WTC11 (cell line): ENCODE data around the gene SRGN. TPM values are rescaled to one million over a fixed set of nuclear protein-coding genes. Genes with fewer than 3 reads are reported as not detected.

Experiments used
- ATAC-seq: fragments of 200-7000 bp; cut with Tn5 transposase; 2 replicates; pipeline ENCODE4 v1.10.0; 2021; ENCODE audit warnings: mild to moderate bottlenecking, moderate library complexity
- CTCF ChIA-PET: fragments of 300-600 bp; sonication (Branson Sonifier 250); formaldehyde crosslinking; loops from one replicate; lab custom pipeline; 2021; ENCODE audit warnings: antibody characterized with exemption; lab: Charles Lee
- POLR2A ChIA-PET: fragments of 350-600 bp; sonication (Branson Sonifier 250); formaldehyde crosslinking; loops from one replicate; lab custom pipeline; 2021; ENCODE audit warnings: antibody characterized with exemption; lab: Charles Lee
- DNase-seq: peaks from one replicate; pipeline ENCODE4 v3.0.0; 2021; ENCODE audit warnings: low spot score
- H3K27ac Mint-ChIP-seq: 2 replicates; pipeline ENCODE4 v1.8.0; 2021; ENCODE audit warnings: mixed read lengths
- H3K27me3 Mint-ChIP-seq: 2 replicates; pipeline ENCODE4 v1.8.0; 2021; ENCODE audit warnings: low read depth, mild to moderate bottlenecking, moderate library complexity, mixed read lengths
- H3K36me3 Mint-ChIP-seq: 2 replicates; pipeline ENCODE4 v1.8.0; 2021; ENCODE audit warnings: mixed read lengths
- H3K4me1 Mint-ChIP-seq: 2 replicates; pipeline ENCODE4 v1.8.0; 2022; ENCODE audit warnings: mixed read lengths
- H3K4me3 Mint-ChIP-seq: 2 replicates; pipeline ENCODE4 v1.8.0; 2021; ENCODE audit warnings: mild to moderate bottlenecking, moderate library complexity, mixed read lengths
- H3K9me3 Mint-ChIP-seq: 2 replicates; pipeline ENCODE4 v1.8.0; 2021; ENCODE audit warnings: mixed read lengths
- FOXJ3 ChIP-seq: sonication (generic); formaldehyde crosslinking; IDR thresholded peaks from 2 replicates; pipeline ENCODE4 v1.9.0; 2021; ENCODE audit warnings: missing genetic modification reagents, mild to moderate bottlenecking, borderline replicate concordance
- GRHL2 ChIP-seq: fragments of 250-450 bp; sonication (Bioruptor Pico); IDR thresholded peaks from 2 replicates; pipeline ENCODE4 v1.8.0; 2022; ENCODE audit warnings: mild to moderate bottlenecking, moderate library complexity; ENCODE audit not compliant: insufficient replicate concordance, severe bottlenecking
- MXD4 ChIP-seq: fragments of 250-450 bp; sonication (Bioruptor Pico); IDR thresholded peaks from 2 replicates; pipeline ENCODE4 v1.8.0; 2021; ENCODE audit warnings: mild to moderate bottlenecking, moderate library complexity, borderline replicate concordance
- MYBL2 ChIP-seq: sonication (generic); formaldehyde crosslinking; IDR thresholded peaks from 2 replicates; pipeline ENCODE4 v1.8.1; 2023; ENCODE audit warnings: mild to moderate bottlenecking, moderate library complexity, missing genetic modification reagents
- SMAD3 ChIP-seq: sonication (generic); formaldehyde crosslinking; IDR thresholded peaks from 2 replicates; pipeline ENCODE4 v1.8.0; 2022; ENCODE audit warnings: missing genetic modification reagents, mild to moderate bottlenecking, borderline replicate concordance
- ZNF416 ChIP-seq: fragments of 250-450 bp; sonication (Bioruptor Pico); IDR thresholded peaks from 2 replicates; pipeline ENCODE4 v1.9.0; 2021; ENCODE audit warnings: mild to moderate bottlenecking, inconsistent platforms
- total RNA-seq: library from RNA; stranded (reverse); gene quantifications from 3 replicates; pipeline ENCODE4 v1.2.3, GENCODE V29; 2021
- TF ChIP-seq, protein P1 (sequence below): sonication (generic); formaldehyde crosslinking; IDR thresholded peaks from 2 replicates; pipeline ENCODE4 v1.8.0; 2023; ENCODE audit warnings: missing genetic modification reagents, mild to moderate bottlenecking, borderline replicate concordance
- TF ChIP-seq, protein P2 (sequence below): fragments of 250-450 bp; sonication (Bioruptor Pico); IDR thresholded peaks from 2 replicates; pipeline ENCODE4 v1.9.0; 2021; ENCODE audit warnings: mild to moderate bottlenecking
- TF ChIP-seq, protein P3 (sequence below): sonication (generic); formaldehyde crosslinking; IDR thresholded peaks from 2 replicates; pipeline ENCODE4 v1.8.0; 2022; ENCODE audit warnings: mild to moderate bottlenecking, missing genetic modification reagents
- TF ChIP-seq, protein P4 (sequence below): sonication (generic); formaldehyde crosslinking; conservative IDR thresholded peaks from 2 replicates; pipeline ENCODE4 v1.8.1; 2023; ENCODE audit warnings: mild to moderate bottlenecking, low read depth, missing genetic modification reagents, moderate library complexity
- TF ChIP-seq, protein P5 (sequence below): sonication (generic); formaldehyde crosslinking; IDR thresholded peaks from 2 replicates; pipeline ENCODE4 v1.8.1; 2022; ENCODE audit warnings: missing genetic modification reagents, borderline replicate concordance
- TF ChIP-seq, protein P6 (sequence below): sonication (generic); formaldehyde crosslinking; IDR thresholded peaks from 2 replicates; pipeline ENCODE4 v1.8.1; 2023; ENCODE audit warnings: mild to moderate bottlenecking, missing genetic modification reagents

The SRGN gene
- total RNA-seq, 1 experiment from 2014 or later = 1.4 TPM

DNA sequence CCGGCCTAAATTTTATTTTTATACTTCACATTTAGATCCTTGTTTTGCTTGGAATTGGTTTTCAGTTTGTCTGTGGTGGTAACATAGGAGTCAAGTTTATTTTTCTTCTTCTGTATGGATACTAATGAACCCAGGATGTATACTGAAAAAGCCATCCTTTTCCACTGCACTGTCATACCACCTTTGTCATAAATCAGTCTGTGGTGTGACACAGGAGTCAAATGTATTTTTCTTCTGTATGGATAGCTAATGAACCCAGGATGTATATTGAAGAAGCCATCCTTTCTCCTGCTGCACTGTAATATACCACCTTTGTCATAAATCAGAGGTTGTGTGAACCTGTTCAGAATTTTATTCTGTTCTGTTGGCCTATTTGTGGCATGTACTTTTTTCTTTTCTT, 57.4 kb downstream of the SRGN start:
- DNase-seq (no peak), ATAC-seq (no peak)
- Mint-ChIP-seq H3K4me3 (no peak overlapping the region), H3K4me1 (no peaks in the 10 kb centered on the region), H3K36me3 (no peaks in the 10 kb centered on the region), H3K27me3 (no peaks in the 10 kb centered on the region), H3K9me3 (no peaks in the 10 kb centered on the region), H3K27ac (no peak overlapping the region)
- CTCF ChIA-PET = no interaction called here
- no peak for TF ChIP-seq FOXJ3 (CRISPR knock-in tag)
- TF ChIP-seq, protein P1, sequence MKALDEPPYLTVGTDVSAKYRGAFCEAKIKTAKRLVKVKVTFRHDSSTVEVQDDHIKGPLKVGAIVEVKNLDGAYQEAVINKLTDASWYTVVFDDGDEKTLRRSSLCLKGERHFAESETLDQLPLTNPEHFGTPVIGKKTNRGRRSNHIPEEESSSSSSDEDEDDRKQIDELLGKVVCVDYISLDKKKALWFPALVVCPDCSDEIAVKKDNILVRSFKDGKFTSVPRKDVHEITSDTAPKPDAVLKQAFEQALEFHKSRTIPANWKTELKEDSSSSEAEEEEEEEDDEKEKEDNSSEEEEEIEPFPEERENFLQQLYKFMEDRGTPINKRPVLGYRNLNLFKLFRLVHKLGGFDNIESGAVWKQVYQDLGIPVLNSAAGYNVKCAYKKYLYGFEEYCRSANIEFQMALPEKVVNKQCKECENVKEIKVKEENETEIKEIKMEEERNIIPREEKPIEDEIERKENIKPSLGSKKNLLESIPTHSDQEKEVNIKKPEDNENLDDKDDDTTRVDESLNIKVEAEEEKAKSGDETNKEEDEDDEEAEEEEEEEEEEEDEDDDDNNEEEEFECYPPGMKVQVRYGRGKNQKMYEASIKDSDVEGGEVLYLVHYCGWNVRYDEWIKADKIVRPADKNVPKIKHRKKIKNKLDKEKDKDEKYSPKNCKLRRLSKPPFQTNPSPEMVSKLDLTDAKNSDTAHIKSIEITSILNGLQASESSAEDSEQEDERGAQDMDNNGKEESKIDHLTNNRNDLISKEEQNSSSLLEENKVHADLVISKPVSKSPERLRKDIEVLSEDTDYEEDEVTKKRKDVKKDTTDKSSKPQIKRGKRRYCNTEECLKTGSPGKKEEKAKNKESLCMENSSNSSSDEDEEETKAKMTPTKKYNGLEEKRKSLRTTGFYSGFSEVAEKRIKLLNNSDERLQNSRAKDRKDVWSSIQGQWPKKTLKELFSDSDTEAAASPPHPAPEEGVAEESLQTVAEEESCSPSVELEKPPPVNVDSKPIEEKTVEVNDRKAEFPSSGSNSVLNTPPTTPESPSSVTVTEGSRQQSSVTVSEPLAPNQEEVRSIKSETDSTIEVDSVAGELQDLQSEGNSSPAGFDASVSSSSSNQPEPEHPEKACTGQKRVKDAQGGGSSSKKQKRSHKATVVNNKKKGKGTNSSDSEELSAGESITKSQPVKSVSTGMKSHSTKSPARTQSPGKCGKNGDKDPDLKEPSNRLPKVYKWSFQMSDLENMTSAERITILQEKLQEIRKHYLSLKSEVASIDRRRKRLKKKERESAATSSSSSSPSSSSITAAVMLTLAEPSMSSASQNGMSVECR (CRISPR knock-in tag) = no peak
- TF ChIP-seq SMAD3 (CRISPR knock-in tag) = no peak
- POLR2A ChIA-PET = no interaction called here

DNA sequence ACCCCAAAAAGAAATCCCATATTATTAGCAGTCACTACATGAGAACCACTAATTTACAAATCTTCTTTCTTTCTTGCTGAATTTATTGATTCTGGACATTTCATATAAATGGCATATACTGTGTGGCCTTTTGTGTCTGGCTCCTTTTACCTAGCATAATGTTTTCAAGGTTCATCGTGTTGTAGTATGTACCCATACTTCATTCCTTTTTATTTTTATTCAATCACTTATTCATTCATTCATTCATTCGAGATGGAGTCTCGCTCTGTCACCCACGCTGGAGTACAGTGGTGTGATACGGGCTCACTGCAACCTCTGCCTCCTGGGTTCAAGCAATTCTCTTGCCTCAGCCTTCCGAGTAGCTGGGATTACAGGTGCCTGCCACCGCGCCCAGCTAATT, 58.0 kb downstream of the SRGN start:
- no peaks in the 10 kb centered on the region for H3K36me3 Mint-ChIP-seq
- no peak for TF ChIP-seq ZNF416 (CRISPR knock-in tag)
- TF ChIP-seq, protein P2, sequence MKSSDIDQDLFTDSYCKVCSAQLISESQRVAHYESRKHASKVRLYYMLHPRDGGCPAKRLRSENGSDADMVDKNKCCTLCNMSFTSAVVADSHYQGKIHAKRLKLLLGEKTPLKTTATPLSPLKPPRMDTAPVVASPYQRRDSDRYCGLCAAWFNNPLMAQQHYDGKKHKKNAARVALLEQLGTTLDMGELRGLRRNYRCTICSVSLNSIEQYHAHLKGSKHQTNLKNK (CRISPR knock-in tag) = no peak
- no peak for TF ChIP-seq GRHL2
- TF ChIP-seq, protein P3, sequence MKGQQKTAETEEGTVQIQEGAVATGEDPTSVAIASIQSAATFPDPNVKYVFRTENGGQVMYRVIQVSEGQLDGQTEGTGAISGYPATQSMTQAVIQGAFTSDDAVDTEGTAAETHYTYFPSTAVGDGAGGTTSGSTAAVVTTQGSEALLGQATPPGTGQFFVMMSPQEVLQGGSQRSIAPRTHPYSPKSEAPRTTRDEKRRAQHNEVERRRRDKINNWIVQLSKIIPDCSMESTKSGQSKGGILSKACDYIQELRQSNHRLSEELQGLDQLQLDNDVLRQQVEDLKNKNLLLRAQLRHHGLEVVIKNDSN (CRISPR knock-in tag) = no peak
- TF ChIP-seq, protein P4, sequence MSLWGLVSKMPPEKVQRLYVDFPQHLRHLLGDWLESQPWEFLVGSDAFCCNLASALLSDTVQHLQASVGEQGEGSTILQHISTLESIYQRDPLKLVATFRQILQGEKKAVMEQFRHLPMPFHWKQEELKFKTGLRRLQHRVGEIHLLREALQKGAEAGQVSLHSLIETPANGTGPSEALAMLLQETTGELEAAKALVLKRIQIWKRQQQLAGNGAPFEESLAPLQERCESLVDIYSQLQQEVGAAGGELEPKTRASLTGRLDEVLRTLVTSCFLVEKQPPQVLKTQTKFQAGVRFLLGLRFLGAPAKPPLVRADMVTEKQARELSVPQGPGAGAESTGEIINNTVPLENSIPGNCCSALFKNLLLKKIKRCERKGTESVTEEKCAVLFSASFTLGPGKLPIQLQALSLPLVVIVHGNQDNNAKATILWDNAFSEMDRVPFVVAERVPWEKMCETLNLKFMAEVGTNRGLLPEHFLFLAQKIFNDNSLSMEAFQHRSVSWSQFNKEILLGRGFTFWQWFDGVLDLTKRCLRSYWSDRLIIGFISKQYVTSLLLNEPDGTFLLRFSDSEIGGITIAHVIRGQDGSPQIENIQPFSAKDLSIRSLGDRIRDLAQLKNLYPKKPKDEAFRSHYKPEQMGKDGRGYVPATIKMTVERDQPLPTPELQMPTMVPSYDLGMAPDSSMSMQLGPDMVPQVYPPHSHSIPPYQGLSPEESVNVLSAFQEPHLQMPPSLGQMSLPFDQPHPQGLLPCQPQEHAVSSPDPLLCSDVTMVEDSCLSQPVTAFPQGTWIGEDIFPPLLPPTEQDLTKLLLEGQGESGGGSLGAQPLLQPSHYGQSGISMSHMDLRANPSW (CRISPR knock-in tag) = no peak
- TF ChIP-seq, protein P5, sequence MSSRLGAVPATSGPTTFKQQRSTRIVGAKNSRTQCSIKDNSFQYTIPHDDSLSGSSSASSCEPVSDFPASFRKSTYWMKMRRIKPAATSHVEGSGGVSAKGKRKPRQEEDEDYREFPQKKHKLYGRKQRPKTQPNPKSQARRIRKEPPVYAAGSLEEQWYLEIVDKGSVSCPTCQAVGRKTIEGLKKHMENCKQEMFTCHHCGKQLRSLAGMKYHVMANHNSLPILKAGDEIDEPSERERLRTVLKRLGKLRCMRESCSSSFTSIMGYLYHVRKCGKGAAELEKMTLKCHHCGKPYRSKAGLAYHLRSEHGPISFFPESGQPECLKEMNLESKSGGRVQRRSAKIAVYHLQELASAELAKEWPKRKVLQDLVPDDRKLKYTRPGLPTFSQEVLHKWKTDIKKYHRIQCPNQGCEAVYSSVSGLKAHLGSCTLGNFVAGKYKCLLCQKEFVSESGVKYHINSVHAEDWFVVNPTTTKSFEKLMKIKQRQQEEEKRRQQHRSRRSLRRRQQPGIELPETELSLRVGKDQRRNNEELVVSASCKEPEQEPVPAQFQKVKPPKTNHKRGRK = no peak
- no peak for TF ChIP-seq FOXJ3 (CRISPR knock-in tag)
- no peak for TF ChIP-seq MXD4 (CRISPR knock-in tag)
- TF ChIP-seq MYBL2 (CRISPR knock-in tag) = no peak
- TF ChIP-seq, protein P6, sequence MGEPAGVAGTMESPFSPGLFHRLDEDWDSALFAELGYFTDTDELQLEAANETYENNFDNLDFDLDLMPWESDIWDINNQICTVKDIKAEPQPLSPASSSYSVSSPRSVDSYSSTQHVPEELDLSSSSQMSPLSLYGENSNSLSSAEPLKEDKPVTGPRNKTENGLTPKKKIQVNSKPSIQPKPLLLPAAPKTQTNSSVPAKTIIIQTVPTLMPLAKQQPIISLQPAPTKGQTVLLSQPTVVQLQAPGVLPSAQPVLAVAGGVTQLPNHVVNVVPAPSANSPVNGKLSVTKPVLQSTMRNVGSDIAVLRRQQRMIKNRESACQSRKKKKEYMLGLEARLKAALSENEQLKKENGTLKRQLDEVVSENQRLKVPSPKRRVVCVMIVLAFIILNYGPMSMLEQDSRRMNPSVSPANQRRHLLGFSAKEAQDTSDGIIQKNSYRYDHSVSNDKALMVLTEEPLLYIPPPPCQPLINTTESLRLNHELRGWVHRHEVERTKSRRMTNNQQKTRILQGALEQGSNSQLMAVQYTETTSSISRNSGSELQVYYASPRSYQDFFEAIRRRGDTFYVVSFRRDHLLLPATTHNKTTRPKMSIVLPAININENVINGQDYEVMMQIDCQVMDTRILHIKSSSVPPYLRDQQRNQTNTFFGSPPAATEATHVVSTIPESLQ (CRISPR knock-in tag) = no peak
- CTCF ChIA-PET = no interaction called here
- H3K9me3 Mint-ChIP-seq = no peaks in the 10 kb centered on the region
- no peak overlapping the region for H3K27ac Mint-ChIP-seq
- DNase-seq (no peak), ATAC-seq (no peak)
- POLR2A ChIA-PET = no interaction called here
- H3K4me1 Mint-ChIP-seq = no peaks in the 10 kb centered on the region
- no peak overlapping the region for H3K4me3 Mint-ChIP-seq
- H3K27me3 Mint-ChIP-seq = no peaks in the 10 kb centered on the region
